Osteoblast (primary cell): Measurements from ENCODE around the gene IL17REL. TPM values are rescaled to one million over a fixed set of nuclear protein-coding genes. Genes with fewer than 3 reads are reported as not detected.
A peak's percentile ranks its signal among the peaks of the same experiment; 100 is the strongest.

ENCODE experiments used
- DNase-seq: peaks from one replicate; pipeline ENCODE4 v3.0.0; 2011; ENCODE audit warnings: low spot score, mixed read lengths; ENCODE audit not compliant: insufficient read length; ENCODE audit errors: missing footprints
- H2AFZ ChIP-seq: 2 replicates; pipeline ENCODE4 v1.6.0; 2011; ENCODE audit warnings: mild to moderate bottlenecking, low read length
- H3K27ac ChIP-seq: 2 replicates; pipeline ENCODE4 v1.5.1; 2011; ENCODE audit warnings: mild to moderate bottlenecking, low read depth, low read length, moderate library complexity
- H3K27me3 ChIP-seq: 2 replicates; pipeline ENCODE4 v1.6.0; 2012; ENCODE audit warnings: mild to moderate bottlenecking, control low read depth, inconsistent platforms, low read length, moderate library complexity; ENCODE audit not compliant: insufficient read depth
- H3K36me3 ChIP-seq: 2 replicates; pipeline ENCODE4 v1.5.1; 2011; ENCODE audit warnings: mild to moderate bottlenecking, low read length, control low read depth, moderate library complexity; ENCODE audit not compliant: insufficient read depth
- H3K4me1 ChIP-seq: 2 replicates; pipeline ENCODE4 v1.5.1; 2011; ENCODE audit warnings: mild to moderate bottlenecking, low read length, control low read depth, moderate library complexity; ENCODE audit not compliant: insufficient read depth
- H3K4me2 ChIP-seq: 2 replicates; pipeline ENCODE4 v1.6.0; 2011; ENCODE audit warnings: mild to moderate bottlenecking, low read length; ENCODE audit not compliant: insufficient read depth
- H3K4me3 ChIP-seq: fragments of 200-600 bp; sonication (generic); 3 replicates; pipeline ENCODE4 v1.5.1; 2012; ENCODE audit warnings: mild to moderate bottlenecking, low read length, inconsistent platforms; ENCODE audit not compliant: insufficient read depth
- H3K79me2 ChIP-seq: 2 replicates; pipeline ENCODE4 v1.6.0; 2012; ENCODE audit warnings: mild to moderate bottlenecking, low read length, control low read depth, inconsistent platforms; ENCODE audit not compliant: insufficient read depth
- H3K9me3 ChIP-seq: 2 replicates; pipeline ENCODE4 v1.5.1; 2011; ENCODE audit warnings: low read depth, low read length, control low read depth
- H4K20me1 ChIP-seq: 2 replicates; pipeline ENCODE4 v1.6.0; 2012; ENCODE audit warnings: mild to moderate bottlenecking, low read length, control low read depth; ENCODE audit not compliant: insufficient read depth
- CTCF ChIP-seq: IDR thresholded peaks from 2 replicates; pipeline ENCODE4 v1.5.1; 2011; ENCODE audit warnings: mild to moderate bottlenecking, low read depth, low read length, moderate library complexity; ENCODE audit errors: extremely low read depth
- total RNA-seq: library from RNA; depleted of rRNA; stranded (reverse); fragments of >200 nt; gene quantifications from 2 replicates; pipeline ENCODE4 v1.2.3, GENCODE V29; 2012

The IL17REL gene
- total RNA-seq, 1 donor = not detected

- Histone ChIP-seq H3K4me2 (no peak overlapping the region), H3K79me2 (peaks cover 37% of the 10 kb centered on the region), H2AFZ (no peak overlapping the region), H3K4me3 (no peak overlapping the region), H3K9me3 (no peaks in the 10 kb centered on the region), H3K27ac (no peak overlapping the region), H3K4me1 (peaks cover 27% of the 10 kb centered on the region), H3K36me3 (peaks cover 14% of the 10 kb centered on the region), H3K27me3 (no peaks in the 10 kb centered on the region), H4K20me1 (peaks cover 13% of the 10 kb centered on the region)
- TF ChIP-seq CTCF = no peak
- DNase-seq = peak; percentile 84
Observed at GRCh38 chr22:49965091-49966040, 47.2 kb downstream of the IL17REL start.

GRCh38 chr22:49964136-49965090 lies 48.2 kb downstream of the IL17REL start:
- no peak overlapping the region for H3K27ac ChIP-seq
- no peak overlapping the region for H3K4me3 ChIP-seq
- no peak for TF ChIP-seq CTCF
- H3K79me2 ChIP-seq = peaks cover 37% of the 10 kb centered on the region
- H3K9me3 ChIP-seq = no peaks in the 10 kb centered on the region
- H3K4me2 ChIP-seq = no peak overlapping the region
- no peaks in the 10 kb centered on the region for H3K27me3 ChIP-seq
- peak; percentile 81 for DNase-seq
- H4K20me1 ChIP-seq = peaks cover 13% of the 10 kb centered on the region
- H3K4me1 ChIP-seq = peaks cover 30% of the 10 kb centered on the region
- H2AFZ ChIP-seq = no peak overlapping the region
- H3K36me3 ChIP-seq = peaks cover 14% of the 10 kb centered on the region

- TF ChIP-seq CTCF = no peak
- H3K9me3 ChIP-seq = no peaks in the 10 kb centered on the region
- H3K27me3 ChIP-seq = no peaks in the 10 kb centered on the region
- H3K4me2 ChIP-seq = peak overlapping the region; percentile 39
- H2AFZ ChIP-seq = no peak overlapping the region
- peaks cover 14% of the 10 kb centered on the region for H3K36me3 ChIP-seq
- H3K27ac ChIP-seq = peak overlapping the region; percentile 83
- no peak overlapping the region for H3K4me3 ChIP-seq
- H4K20me1 ChIP-seq = peaks cover 13% of the 10 kb centered on the region
- DNase-seq = peak; percentile 74
- peaks cover 30% of the 10 kb centered on the region for H3K4me1 ChIP-seq
- peaks cover 37% of the 10 kb centered on the region for H3K79me2 ChIP-seq
Observed at GRCh38 chr22:49963647-49964026, 48.9 kb downstream of the IL17REL start.
